WERI-Rb-1 (cell line): ENCODE data around the gene TMEM109.

Source experiments
- DNase-seq: peaks from one replicate; pipeline ENCODE4 v3.0.0-alpha.2; 2020
- H3K27ac ChIP-seq: fragments of 250-450 bp; sonication (Bioruptor Pico); 2 replicates; pipeline ENCODE4 v1.5.1; 2020; ENCODE audit warnings: mild to moderate bottlenecking, moderate library complexity
- H3K27me3 ChIP-seq: fragments of 250-450 bp; sonication (Bioruptor Pico); 2 replicates; pipeline ENCODE4 v1.5.1; 2021; ENCODE audit warnings: mild to moderate bottlenecking, low read depth, moderate library complexity; ENCODE audit not compliant: insufficient read depth, severe bottlenecking
- H3K36me3 ChIP-seq: fragments of 250-450 bp; sonication (Bioruptor Pico); 2 replicates; pipeline ENCODE4 v1.5.1; 2020; ENCODE audit warnings: mild to moderate bottlenecking, moderate library complexity
- H3K4me3 ChIP-seq: 2 replicates; pipeline ENCODE4 v1.5.1; 2011; ENCODE audit warnings: low read depth, mild to moderate bottlenecking, control low read depth, low read length
- H3K9me3 ChIP-seq: fragments of 250-450 bp; sonication (Bioruptor Pico); 2 replicates; pipeline ENCODE4 v1.5.1; 2021; ENCODE audit warnings: mild to moderate bottlenecking, moderate library complexity; ENCODE audit not compliant: severe bottlenecking
- CTCF ChIP-seq: IDR thresholded peaks from 2 replicates; pipeline ENCODE4 v1.5.1; 2011; ENCODE audit warnings: low read depth, mild to moderate bottlenecking, control low read depth, inconsistent platforms, low read length

TMEM109 gene

GRCh38 chr11:60917267-60917666, 3.3 kb downstream of the TMEM109 start:
- Histone ChIP-seq H3K9me3 (no peaks in the 10 kb centered on the region), H3K4me3 (no peak overlapping the region), H3K36me3 (peaks cover 52% of the 10 kb centered on the region), H3K27ac (no peak overlapping the region), H3K27me3 (no peaks in the 10 kb centered on the region)
- no peak for DNase-seq
- TF ChIP-seq CTCF, result no peak

- Histone ChIP-seq H3K27ac (no peak overlapping the region), H3K36me3 (peaks cover 58% of the 10 kb centered on the region), H3K4me3 (no peak overlapping the region), H3K27me3 (no peaks in the 10 kb centered on the region), H3K9me3 (no peaks in the 10 kb centered on the region)
- DNase-seq, result no peak
- TF ChIP-seq CTCF, result no peak
Measured at GRCh38 chr11:60918251-60918938, 4.4 kb downstream of the TMEM109 start.

GRCh38 chr11:60918939-60919265, 4.9 kb downstream of the TMEM109 start:
- H3K4me3 ChIP-seq, result no peak overlapping the region
- H3K9me3 ChIP-seq, result no peaks in the 10 kb centered on the region
- DNase-seq, result no peak
- no peaks in the 10 kb centered on the region for H3K27me3 ChIP-seq
- TF ChIP-seq CTCF, result no peak
- no peak overlapping the region for H3K27ac ChIP-seq
- peaks cover 58% of the 10 kb centered on the region for H3K36me3 ChIP-seq

- Histone ChIP-seq H3K27ac (no peak overlapping the region), H3K9me3 (no peaks in the 10 kb centered on the region), H3K27me3 (no peaks in the 10 kb centered on the region), H3K4me3 (no peak overlapping the region), H3K36me3 (peaks cover 58% of the 10 kb centered on the region)
- DNase-seq, result no peak
- TF ChIP-seq CTCF, result no peak
Measured at GRCh38 chr11:60919320-60919719, 5.4 kb downstream of the TMEM109 start.

- H3K9me3 ChIP-seq, result no peaks in the 10 kb centered on the region
- H3K4me3 ChIP-seq, result no peak overlapping the region
- H3K27me3 ChIP-seq, result no peaks in the 10 kb centered on the region
- H3K27ac ChIP-seq, result no peak overlapping the region
- no peak for DNase-seq
- no peak for TF ChIP-seq CTCF
- H3K36me3 ChIP-seq, result peaks cover 57% of the 10 kb centered on the region
Measured at GRCh38 chr11:60919956-60920355, 6.0 kb downstream of the TMEM109 start.

- TF ChIP-seq CTCF, result no peak
Measured at GRCh38 chr11:60921259-60921658, 7.3 kb downstream of the TMEM109 start.

More at GRCh38 chr11:60921259-60921658, 7.3 kb downstream of the TMEM109 start:
- no peak overlapping the region for H3K27ac ChIP-seq
- H3K27me3 ChIP-seq, result no peaks in the 10 kb centered on the region
- H3K36me3 ChIP-seq, result peaks cover 44% of the 10 kb centered on the region
- no peaks in the 10 kb centered on the region for H3K9me3 ChIP-seq
- no peak for DNase-seq
- no peak overlapping the region for H3K4me3 ChIP-seq
